AG10803 (cell line): Measurements from ENCODE around the gene STPG2.

Experiments
- DNase-seq: peaks from one replicate; pipeline ENCODE4 v3.0.0; 2010; ENCODE audit warnings: low read depth
- H3K4me3 ChIP-seq: 2 replicates; pipeline ENCODE4 v1.5.1; 2011; ENCODE audit warnings: mild to moderate bottlenecking, low read length, control low read depth
- CTCF ChIP-seq: conservative IDR thresholded peaks from 2 replicates; pipeline ENCODE4 v1.5.1; 2011; ENCODE audit warnings: mild to moderate bottlenecking, low read length, control low read depth, inconsistent platforms

STPG2 gene

DNA sequence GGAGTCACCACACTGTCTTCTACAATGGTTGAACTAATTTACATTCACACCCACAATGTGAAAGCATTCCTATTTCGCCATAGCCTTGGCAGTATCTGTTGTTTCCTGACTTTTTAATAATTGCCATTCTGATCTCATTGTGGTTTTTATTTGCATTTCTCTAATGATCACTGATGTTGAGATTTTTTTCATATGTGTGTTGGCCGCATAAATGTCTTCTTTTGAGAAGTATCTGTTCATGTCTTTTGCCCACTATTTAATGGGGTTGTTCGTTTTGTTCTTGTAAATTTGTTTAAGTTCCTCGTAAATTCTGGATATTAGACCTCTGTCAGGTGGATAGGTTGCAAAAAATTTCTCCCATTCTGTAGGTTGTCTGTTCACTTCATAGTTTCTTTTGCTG lies 519.1 kb downstream of the STPG2 start:
- no peak overlapping the region for H3K4me3 ChIP-seq
- no peak for TF ChIP-seq CTCF
- DNase-seq = no peak

GRCh38 chr4:97605932-97606331 lies 537.3 kb downstream of the STPG2 start:
- no peak for TF ChIP-seq CTCF
- no peak overlapping the region for H3K4me3 ChIP-seq
- no peak for DNase-seq

DNA sequence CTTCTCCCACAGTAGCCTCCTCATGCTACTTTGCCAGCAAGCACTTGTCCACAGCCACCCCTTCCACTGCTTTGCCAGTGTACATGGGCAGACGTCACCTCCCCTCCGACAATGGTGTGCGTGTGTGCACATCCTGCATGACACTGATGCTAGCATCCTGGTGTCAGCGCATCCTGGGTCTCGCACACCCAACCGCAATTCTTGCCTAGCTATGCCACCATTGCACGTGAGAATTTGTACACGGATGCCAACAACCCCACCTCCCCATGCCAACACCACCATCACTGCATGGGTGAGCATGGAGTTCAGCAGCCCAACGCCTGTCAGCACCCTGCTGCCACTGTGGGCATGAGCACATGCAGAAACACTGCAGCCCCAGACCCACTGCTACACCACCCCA lies 550.0 kb downstream of the STPG2 start:
- no peak for DNase-seq
- TF ChIP-seq CTCF = no peak
- H3K4me3 ChIP-seq = no peak overlapping the region

- TF ChIP-seq CTCF = no peak
- DNase-seq = no peak
- no peak overlapping the region for H3K4me3 ChIP-seq
Measured at GRCh38 chr4:97590266-97590665, 553.0 kb downstream of the STPG2 start.

DNA sequence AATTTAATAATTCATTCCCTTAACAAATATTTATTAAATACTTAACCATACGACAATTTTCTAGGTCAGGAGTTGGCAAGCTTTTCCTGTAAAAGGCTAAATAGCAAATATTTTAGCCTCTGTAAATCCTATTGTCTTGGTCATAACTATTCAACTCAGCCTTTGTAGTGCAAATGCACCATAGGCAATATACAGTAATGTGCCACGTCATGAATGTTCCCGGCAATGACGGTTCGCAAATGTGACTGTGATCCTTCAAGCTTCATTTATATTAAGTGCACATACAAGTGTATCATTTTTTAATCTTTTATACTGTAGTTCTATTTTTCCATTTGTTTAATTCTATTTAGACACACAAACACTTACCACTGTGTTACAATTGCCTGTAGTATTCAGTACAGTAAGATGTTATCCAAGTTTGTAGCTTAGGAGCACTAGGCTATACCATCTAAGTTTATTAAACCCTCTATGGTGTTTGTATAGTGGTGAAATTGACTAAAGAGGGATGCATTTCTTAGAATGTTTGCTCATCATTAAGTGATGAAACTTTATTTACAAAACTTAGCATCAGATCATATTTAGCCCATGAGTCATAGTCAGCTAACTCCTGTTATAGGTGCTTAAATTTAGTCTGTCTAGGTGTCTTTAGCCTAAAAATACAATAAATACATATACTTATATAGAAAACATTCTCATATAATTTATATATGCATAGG lies 553.6 kb downstream of the STPG2 start:
- H3K4me3 ChIP-seq = no peak overlapping the region
- no peak for TF ChIP-seq CTCF
- no peak for DNase-seq

DNA sequence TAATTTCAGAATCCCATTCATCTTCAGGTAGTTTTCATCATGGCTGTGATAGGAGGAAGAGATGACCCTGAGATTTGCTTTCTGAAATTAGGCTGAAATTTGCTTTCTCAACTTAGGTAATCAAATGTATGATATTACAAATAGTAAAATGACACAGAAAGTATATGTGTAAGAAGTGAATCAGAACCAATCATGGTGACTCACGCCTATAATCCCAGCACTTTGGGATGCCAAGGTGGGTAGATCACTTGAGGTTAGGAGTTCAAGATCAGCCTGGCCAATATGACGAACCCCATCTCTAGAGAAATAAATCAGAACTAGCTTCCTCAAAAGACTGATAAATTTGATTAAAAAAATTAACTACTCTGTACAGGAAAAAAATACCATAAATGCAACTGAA lies 555.4 kb downstream of the STPG2 start:
- DNase-seq = no peak
- TF ChIP-seq CTCF = no peak
- H3K4me3 ChIP-seq = no peak overlapping the region

- H3K4me3 ChIP-seq = no peak overlapping the region
- TF ChIP-seq CTCF = no peak
- DNase-seq = no peak
Measured at GRCh38 chr4:97585274-97585673, 558.0 kb downstream of the STPG2 start.
